ENCODE data around the gene NOC4L. TPM values are rescaled to one million over a fixed set of nuclear protein-coding genes. Genes with fewer than 3 reads are reported as not detected.

NOC4L gene
- total and polyA plus RNA-seq, 2 of the 4 experiments (the other 2 are of a cell fraction), result 5.2 to 13.4 TPM

- POLR2A ChIA-PET (ENCODE audit: unreplicated experiment), result no interaction called here
- H4K91ac ChIP-seq (ENCODE audit: insufficient read depth, low read depth, low read length), result no peak overlapping the region
- dilution Hi-C loops (cut with HindIII; ENCODE audit: low sequenced_read_pairs, unreplicated experiment) (no loop called here), intact Hi-C loops (cut with micrococcal nuclease) (no loop called here), in situ Hi-C loops (cut with MboI; ENCODE audit: low sequenced_read_pairs) (no loop called here)
- DNase-seq (no peak), ATAC-seq (ENCODE audit: low read depth) (no peak)
- H2BK120ac ChIP-seq (ENCODE audit: low read depth, low read length), result no peak overlapping the region
- H3K23ac ChIP-seq (ENCODE audit: low read depth, low read length), result no peak overlapping the region
- H3K27me3 ChIP-seq (ENCODE audit: control insufficient read depth, insufficient read depth, low read length), result peaks cover 6% of the 10 kb centered on the region; the same call in 1 of the 2 replicates
- H3K18ac ChIP-seq (ENCODE audit: low read depth, low read length), result no peak overlapping the region
- no peak overlapping the region for H3K9ac ChIP-seq (ENCODE audit: low read depth, low read length)
- H3K9me1 ChIP-seq (ENCODE audit: insufficient read depth, low read length), result peaks cover 21% of the 10 kb centered on the region; the same call in 1 of the 2 replicates
- H3K4ac ChIP-seq (ENCODE audit: low read depth, low read length), result no peak overlapping the region
- H4K8ac ChIP-seq (ENCODE audit: low read depth in 2 of 2, low read length in 2 of 2), result no peak overlapping the region
- no peaks in the 10 kb centered on the region for H3K79me1 ChIP-seq (ENCODE audit: low read depth in 1 of 2, low read length in 2 of 2)
- H3K4me2 ChIP-seq (ENCODE audit: low read depth, low read length), result no peak overlapping the region
- H2BK5ac ChIP-seq (ENCODE audit: low read depth, low read length, poor library complexity, severe bottlenecking), result no peak overlapping the region
- no peak overlapping the region for H2AK9ac ChIP-seq (replicated peaks; ENCODE audit: low read depth, low read length, poor library complexity)
- no peaks in the 10 kb centered on the region for H3K9me3 ChIP-seq (ENCODE audit: control insufficient read depth, insufficient read depth, low read length)
- no peak overlapping the region for H3K56ac ChIP-seq (ENCODE audit: extremely low read depth, insufficient read depth, low read length)
- TF ChIP-seq FOS (IDR thresholded peaks at IDR 0.05; ENCODE audit: low read depth, low read length) (no peak), MAFK (IDR thresholded peaks at IDR 0.05; ENCODE audit: low read depth, low read length) (no peak), CTCF (conservative IDR thresholded peaks at IDR 0.05; ENCODE audit: low read depth, low read length) (no peak), BHLHE40 (IDR thresholded peaks at IDR 0.05; ENCODE audit: low read depth, low read length) (no peak), ELK1 (IDR thresholded peaks at IDR 0.05; ENCODE audit: borderline replicate concordance, low read depth, low read length) (no peak), CHD1 (IDR thresholded peaks at IDR 0.05; ENCODE audit: low read depth, low read length) (no peak), POLR2A (IDR thresholded peaks at IDR 0.05; ENCODE audit: low read depth, low read length) (no peak), RFX5 (IDR thresholded peaks at IDR 0.05; ENCODE audit: low read depth, low read length) (no peak), NFE2L2 (IDR thresholded peaks at IDR 0.05; ENCODE audit: low read depth, low read length) (no peak), MAZ (IDR thresholded peaks at IDR 0.05; ENCODE audit: borderline replicate concordance, low read depth, low read length) (no peak), RCOR1 (IDR thresholded peaks at IDR 0.05; ENCODE audit: insufficient replicate concordance, low read length) (no peak), CEBPB (IDR thresholded peaks at IDR 0.05; ENCODE audit: low read depth, low read length) (no peak), RAD21 (IDR thresholded peaks at IDR 0.05; ENCODE audit: low read length) (no peak), MXI1 (IDR thresholded peaks at IDR 0.05; ENCODE audit: borderline replicate concordance, low read depth, low read length) (no peak), SMC3 (IDR thresholded peaks at IDR 0.05; ENCODE audit: low read depth, low read length) (no peak)
- H2AK5ac ChIP-seq (ENCODE audit: low read depth, low read length), result no peak overlapping the region
- CTCF ChIA-PET, result no interaction called here
- no TSS peak for BruUV-seq (replicated peaks)
- WGBS, 2 experiments (ENCODE audit: extremely low coverage in 2 of 2, insufficient read length in 1 of 2), result 80% methylated on average over 11 of the region's 16 CpGs; no CpG with 5 or more reads in 1 of the 2 experiments
- no peak overlapping the region for H2BK20ac ChIP-seq (ENCODE audit: low read depth, low read length)
- H3K4me1 ChIP-seq (ENCODE audit: control insufficient read depth, insufficient read depth, low read length), result peaks cover 7% of the 10 kb centered on the region
- H4K20me1 ChIP-seq (ENCODE audit: insufficient read depth, low read length), result peaks cover 16% of the 10 kb centered on the region; the same call in 1 of the 2 replicates
- H3K36me3 ChIP-seq (ENCODE audit: control insufficient read depth, insufficient read depth, low read length), result peaks cover 10% of the 10 kb centered on the region
- H4K5ac ChIP-seq (ENCODE audit: low read depth, low read length), result no peak overlapping the region
- no peak overlapping the region for H2AFZ ChIP-seq (replicated peaks; ENCODE audit: low read length, poor library complexity)
- H3K14ac ChIP-seq (replicated peaks; ENCODE audit: low read depth, low read length), result no peak overlapping the region
- H3K27ac ChIP-seq (ENCODE audit: insufficient read depth, low read length), result no peak overlapping the region
- H3K4me3 ChIP-seq (ENCODE audit: insufficient read depth, low read depth, low read length), result no peak overlapping the region
- H2BK15ac ChIP-seq (ENCODE audit: low read depth, low read length), result no peak overlapping the region
Measured at GRCh38 chr12:132160016-132160415, 15.8 kb downstream of the NOC4L start.
